Ovary (tissue), 3 donors: ENCODE measurements around the gene SULT2B1.

Experiments used
- CTCF ChIP-seq, 3 donors: fragments of 450-650 bp in 2 of 3; fragments of 200-600 bp in 1 of 3; IDR thresholded peaks; one replicate each; pipeline versions ENCODE4 v1.5.1 to v1.8.0; 2016 to 2022; ENCODE audit warnings: antibody characterized with exemption in 3 of 3, mild to moderate bottlenecking in 1 of 3
- POLR2A ChIP-seq: fragments of 450-650 bp; IDR thresholded peaks from one replicate; pipeline ENCODE4 v1.6.1; 2017; ENCODE audit warnings: antibody characterized with exemption, mild to moderate bottlenecking, moderate library complexity
- donor health status: DM: no; HTN: no; CAD: no.

GRCh38 chr19:48591021-48591420 is 39.0 kb downstream of the SULT2B1 start:
- TF ChIP-seq CTCF (IDR thresholded peaks at IDR 0.05) (no peak), POLR2A (no peak)
